NCI-H1092 treated with DMSO at 0.1 percent for 48 hours (cell line): Measurements from ENCODE around the gene TRIP4.

Experiments used
- DNase-seq: peaks from one replicate; lab custom pipeline; 2025; lab: John Stamatoyannopoulos, UW

TRIP4 gene

DNA sequence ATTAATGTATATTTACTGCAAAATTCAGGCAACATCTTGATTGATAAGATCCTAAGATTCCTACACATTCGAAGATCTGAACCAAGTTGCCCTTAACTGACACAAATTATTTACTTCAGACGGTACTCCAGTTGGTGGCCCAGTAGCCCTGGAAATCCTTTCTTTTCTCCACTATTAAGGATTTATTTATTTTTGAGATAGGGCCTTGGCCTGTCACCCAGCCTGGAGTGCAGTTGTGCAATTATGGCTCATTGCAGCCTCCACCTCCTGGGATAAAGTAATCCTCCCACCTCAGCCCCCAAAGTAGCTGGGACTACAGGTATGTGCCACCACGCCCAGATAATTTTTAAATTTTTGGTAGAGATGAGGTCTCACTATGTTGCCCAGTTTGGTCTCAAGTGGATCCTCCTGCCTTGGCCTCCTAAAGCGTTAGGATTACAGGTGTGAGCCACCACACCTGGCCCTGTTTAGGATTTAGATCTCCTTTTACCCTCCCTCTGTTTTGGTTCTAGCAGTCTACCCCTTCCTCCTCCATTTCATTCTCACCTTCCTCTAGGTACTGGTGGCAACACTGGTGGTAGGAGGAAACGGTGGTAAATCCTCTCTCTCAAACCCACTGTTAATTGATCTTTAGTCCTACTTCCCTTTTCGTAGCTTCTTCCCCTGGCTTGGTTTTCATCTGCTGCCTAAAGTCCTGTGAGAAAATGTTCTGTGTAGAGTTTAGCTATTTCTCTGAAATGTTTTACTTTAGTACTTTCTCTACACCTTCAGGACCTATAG, 60.1 kb downstream of the TRIP4 start:
- DNase-seq, result no peak

DNA sequence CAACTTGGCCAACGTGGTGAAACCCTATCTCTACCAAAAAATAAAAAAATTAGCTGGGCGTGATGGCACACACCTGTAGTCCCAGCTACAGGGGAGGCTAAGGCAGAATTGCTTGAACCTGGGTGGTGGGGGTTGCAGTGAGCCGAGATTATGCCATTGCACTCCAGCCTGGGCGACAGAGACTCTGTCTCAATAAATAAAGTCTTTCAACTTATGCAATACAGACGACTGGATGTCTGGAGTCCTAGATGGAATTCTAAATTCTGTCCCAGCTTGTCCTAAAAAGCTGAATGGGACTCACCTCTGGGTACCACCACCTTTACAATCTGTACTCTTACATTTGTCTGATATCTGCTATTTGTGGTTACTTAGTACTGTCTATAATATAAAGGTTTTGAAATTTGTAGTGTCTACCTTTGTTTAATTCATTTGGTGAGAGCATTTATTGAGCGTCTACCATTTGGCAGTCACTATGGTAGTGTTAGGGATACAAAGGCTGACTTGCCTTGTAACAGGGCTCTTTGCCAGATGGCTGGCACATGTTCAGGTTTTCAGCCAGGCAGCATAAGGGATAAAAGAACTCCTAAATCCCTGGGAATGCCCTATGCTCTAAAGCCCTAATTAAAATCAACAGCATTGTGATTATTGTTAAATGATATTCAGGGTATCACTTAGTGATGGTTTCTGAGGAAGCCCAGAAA, 65.5 kb downstream of the TRIP4 start:
- DNase-seq, result peak; percentile 84

DNA sequence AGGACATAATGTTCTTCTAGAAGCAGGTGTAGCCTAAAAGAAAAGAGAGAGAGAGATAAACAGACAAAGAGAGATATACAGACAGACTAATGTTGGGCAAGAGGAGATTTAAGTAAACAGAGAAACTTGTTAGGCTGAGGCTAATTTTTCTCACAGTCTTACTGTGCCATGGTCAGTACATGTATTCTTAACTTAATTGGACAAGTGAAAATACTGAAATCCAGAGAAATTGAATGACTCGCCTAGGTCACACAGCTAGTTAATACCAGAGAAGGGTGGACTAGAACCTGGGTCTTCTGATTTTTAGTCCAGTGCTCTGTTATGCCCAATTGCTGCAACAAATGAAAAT, 66.0 kb downstream of the TRIP4 start:
- no peak for DNase-seq

DNA sequence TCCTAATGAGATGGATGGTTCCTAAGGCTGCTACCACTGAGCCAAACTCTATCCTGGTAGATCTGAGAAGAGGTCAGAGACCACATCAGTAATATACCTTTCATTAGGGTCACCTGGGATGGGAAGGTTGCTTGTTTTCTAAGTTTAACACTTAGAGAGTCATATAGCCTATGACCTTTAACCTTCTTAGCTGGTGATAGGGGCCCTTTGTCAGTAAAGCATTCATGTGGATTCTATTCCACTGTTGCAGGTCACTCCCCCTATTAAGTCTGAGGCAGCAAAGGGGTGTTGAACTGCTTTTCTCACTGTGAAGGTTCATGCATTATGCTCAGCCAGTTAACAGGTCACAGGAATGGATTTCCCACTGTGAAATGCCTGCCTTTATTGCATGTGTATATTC, 66.6 kb downstream of the TRIP4 start:
- DNase-seq, result no peak

DNA sequence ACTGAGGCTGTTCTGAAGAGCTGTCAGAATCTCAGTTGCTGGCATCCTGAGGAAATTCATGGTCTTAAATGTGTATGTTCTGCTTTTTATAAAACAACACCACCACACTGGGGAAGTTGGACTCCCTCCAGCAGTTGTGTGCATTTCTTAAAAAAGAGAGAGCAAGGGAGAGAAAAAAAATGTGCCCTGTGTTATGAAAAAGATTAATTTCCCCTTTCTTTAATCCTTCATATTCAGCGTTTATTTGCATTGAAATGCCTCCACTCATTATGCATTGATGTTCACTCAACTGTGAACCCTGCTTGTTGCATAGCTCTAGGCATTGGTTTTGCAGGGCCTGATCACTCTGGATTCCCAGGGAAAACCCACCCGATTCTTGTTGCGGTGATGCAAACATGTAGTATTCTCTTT, 68.3 kb downstream of the TRIP4 start:
- DNase-seq, result no peak

DNA sequence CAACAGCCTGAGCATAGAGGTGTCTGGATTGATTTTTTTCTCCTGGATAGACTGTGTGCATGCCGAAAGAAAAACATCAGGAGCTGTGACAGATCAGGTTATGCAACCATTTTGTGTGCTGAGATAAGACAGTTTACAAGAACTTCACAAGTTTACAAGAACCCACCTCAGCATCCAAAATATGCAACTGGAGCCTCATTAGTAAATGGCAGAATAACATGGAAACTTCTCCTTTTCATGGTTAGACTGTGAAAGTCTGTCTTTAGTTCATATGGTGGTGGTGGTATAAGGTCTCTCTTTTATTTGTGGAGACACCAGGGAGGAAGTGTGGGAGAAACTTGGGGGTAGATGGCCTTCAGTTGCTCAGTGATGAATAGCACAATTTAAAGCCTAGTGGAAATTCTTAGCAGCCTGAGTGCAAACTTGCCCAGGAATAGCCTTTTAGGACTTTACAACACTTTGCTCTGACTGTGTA, 69.0 kb downstream of the TRIP4 start:
- DNase-seq, result no peak

DNA sequence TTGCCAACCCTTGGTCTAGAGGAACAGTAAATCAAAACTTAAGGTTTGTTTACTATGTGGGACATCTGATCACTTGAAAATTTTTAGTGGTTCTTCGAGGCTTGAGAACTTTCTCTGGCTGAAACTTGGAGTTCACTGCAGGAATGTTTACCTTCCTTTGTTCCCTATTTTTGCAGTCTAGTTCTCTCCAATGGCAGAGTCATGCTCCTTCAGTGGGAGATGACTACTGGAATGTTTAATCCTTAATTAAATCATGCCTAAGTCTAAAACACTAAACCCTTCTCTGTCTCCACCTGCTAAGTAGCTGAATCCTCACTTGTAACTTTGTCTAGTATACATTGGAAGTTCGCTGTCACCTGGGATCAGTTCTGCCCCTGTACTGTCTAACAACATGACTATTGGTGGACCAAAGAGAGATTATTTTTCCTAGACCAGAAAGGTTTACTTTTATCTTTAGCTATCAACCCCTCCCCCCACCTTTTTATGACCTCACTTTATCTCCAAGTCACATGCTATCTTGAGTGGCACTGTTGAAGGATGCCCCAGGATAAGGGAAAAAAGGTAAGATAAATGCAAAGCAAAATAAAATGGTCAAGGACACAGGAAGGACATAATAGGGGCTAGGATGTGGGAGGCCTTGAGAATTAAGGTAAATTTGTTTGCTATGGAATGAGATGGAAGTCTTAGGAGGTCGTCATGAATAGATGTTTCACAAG, 71.6 kb downstream of the TRIP4 start:
- no peak for DNase-seq

DNA sequence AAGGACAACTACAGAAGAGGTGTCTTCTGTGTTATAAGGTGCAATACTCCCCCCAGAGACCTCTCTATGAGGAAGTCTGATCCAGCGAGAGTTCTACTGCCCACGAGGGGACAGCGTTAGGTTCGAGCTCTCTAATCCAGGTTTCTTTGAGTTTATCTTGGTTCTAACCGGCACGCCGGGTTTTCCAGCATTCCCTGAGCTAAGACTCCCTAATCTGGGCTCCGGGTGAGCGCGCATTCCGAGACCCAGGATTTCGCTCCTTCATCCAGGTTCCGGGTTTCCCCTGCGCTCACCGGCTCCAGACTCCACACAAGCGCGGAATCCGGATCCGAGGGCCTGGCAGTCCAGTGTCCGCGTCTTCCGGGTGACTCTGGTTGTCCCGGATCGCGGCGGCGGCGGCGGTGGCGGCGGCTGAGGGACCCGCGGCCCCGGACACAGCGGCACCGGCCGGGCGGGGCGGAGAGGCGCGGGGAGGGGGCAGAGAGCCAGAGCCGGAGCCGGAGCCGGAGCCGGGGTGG, 72.6 kb downstream of the TRIP4 start, which contains the start of gene ZNF609:
Gene ZNF609, plus strand, starts transcription at position 373 of the 518 bp plus-strand sequence. CDS start 38,842 bp downstream, outside the sequence.
- peak; percentile 80 for DNase-seq

DNA sequence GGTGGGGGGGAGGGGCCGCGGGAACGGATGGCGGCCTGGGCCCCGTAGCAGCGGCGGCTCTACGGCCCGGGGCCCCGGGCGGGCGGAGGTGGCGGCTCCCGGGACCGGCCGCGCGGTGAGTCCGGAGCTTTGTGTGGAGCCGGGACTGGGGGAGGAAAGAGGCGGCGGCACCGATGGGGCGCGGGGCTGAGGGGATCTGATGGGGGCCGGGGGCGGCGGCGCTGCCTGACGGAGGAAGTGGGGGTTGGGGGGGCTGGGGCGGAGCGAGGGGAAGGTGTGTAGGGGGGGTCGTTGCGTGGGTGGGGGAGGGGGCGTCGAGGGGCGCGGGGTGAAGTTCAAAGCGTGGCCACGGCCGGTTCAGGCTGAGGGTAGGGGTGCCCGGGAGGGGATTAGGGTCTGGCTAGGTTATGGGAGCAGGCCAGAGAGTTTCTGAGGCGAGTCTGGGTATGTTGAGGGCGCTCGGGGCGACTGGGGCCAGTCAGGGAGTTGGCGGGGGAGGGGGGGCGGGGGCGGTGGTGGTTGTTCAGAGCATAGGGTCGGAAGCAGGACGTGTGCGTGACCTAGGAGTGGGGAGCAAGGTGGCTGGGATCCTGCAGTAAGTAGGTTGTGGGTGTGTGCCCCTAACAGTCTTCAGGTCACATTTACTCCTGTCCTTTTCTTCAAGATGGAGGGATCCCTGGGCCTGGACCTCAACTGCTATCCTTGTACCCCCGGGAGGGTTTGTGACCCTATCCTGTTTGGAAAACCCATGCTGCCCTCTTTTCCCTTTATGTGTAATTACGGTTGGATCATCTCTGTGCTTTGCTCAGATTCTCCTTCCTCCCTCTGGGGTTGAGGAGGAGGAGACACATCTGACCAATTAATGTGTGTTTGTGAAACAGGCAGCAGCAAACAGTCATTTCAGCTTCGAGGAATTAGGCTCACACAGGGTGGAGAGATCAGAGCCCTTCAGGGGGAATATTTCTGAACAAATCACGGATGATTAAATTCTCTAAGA, 73.4 kb downstream of the TRIP4 start:
- peak; percentile 31 for DNase-seq

DNA sequence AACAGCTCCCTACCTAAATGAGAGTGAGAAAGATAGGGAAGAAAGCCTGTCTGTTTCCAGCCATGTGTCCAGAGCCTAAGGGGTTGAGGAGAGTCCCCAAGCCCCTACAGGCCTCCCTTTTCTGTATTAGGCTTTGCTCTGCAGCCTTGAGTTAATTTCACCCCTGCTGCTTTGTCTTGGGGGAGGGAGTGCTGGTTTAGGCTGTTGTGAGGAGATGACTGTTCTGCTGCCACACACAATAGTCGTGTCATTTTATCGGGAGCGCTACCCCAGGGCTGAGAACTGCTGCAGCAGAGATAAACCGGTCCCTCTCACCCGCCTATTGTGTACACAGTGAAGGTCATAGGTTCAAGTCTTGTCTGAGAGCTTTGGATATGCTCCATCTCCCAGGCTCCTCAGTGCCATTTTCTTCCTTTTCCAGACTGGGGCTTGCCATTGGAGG, 74.1 kb downstream of the TRIP4 start:
- peak; percentile 50 for DNase-seq

DNA sequence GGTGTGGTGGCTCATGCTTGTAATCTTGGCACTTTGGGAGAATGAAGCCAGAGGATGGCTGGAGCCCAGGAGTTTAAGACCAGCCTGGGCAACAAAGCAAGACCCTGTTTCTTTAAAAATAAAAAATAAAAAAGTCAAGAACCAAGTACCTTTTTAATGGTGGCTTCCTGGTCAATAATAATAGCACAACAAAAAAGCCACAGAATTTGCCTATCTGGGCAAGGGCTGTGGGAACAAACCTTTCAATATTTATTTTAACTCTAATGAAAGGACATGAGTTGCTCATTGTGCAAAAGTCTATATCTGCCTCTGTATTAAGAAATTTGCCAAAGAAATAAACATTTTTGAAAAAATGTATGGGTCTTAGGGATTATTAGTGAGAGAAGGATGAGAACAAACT, 74.9 kb downstream of the TRIP4 start:
- DNase-seq, result no peak

DNA sequence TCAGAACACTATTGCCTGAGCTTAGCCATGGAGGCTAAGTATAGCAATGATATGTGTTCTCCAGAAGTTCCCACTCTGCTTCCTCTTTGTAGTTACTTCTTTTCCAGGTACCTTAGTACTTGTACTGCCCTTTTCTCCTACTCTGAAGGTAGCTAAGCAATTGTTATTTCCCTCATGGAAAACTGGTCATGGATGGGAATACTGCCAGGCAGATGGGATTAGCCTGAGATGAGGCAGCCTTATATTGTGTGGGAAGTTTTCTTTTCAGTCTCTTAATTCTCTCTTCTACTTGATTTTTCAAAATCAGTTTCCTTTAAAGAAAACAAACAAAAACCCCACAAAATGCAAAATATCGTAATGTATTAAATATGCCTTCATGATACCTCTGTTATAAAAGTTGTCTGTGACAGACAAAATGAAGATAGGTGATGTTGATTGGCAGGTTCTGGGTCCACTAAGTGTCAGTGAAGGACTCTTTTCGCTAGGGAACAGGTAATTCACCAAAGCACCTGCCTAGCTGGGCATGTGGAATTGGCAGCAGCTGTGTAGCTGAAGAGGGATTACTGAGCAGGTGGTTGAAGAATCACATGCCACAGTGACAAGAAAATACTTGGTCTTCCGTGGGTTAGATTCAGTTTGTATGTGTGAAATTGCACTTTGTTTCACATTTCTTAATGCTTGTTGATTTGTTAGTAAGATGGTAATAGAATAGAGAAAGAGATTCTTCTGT, 76.8 kb downstream of the TRIP4 start:
- peak; percentile 60 for DNase-seq

DNA sequence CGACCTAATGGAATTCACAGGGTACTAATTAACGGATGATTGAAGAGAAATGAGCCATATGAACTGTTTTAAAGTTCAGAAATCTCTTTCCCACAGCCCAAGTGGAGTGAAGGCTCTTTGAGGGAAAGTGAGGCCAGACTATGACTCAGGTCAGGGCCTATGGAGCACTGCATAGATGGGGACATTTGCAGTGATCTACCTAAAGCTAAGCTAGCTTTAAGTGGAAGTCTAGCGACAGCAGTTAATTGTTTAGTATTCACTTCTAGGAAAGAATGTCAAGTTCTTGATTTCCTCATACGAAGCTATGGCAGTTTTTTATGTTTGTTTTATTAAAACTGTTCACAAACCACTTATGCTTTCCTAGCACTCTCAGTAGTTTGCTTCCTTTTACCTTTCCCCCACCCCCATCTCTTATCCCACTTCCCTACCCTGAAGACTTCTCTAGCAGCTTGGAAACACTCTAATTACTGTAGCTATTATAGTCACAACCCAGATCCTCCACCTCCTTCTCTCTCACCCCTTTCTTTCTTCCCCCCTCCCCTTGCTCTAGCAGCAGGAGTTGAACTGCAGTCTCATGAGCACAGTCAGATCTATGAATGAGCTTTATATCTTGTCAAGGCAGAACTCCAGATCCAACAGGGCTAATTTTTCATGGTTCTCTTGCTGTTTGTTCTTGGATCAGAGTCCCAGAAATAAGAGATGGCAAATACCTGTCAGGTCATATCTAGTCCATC, 78.9 kb downstream of the TRIP4 start:
- DNase-seq, result no peak

DNA sequence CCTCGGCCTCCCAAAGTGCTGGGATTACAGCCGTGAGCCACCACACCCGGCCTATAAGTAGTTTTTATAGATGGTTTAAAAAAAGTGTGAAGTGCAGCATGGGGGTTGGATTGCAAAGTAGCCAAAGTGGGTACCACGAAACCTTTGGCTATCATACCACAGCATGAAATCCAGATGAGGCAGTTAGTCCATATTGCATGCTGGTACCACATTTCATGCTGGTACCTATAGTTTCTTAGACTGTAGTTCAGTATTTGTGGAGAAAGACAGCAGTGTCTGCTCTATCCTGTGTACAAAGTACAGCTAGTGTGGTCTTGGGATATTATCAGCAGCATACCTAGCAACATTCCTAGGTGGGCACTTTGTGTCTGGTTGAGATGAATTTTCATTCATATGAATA, 84.5 kb downstream of the TRIP4 start:
- no peak for DNase-seq

DNA sequence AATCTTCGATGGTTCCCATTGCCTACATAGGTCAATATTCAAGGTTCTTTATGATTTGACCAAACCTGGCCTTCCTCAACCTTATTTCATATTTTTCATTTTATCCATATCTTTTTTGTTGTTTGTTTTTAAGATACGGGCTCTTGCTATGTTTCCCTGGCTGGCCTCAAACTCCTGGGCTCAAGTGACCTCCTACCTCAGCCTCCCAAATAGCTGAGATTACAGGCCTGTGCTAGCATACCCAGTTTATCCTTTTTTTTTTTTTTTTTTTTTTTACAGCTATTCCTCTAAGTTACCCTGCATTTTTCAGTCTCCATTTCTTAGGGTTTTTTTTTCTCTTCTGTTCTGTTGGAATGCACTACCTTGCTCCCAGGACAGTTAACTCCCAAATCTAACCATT, 87.2 kb downstream of the TRIP4 start:
- no peak for DNase-seq

DNA sequence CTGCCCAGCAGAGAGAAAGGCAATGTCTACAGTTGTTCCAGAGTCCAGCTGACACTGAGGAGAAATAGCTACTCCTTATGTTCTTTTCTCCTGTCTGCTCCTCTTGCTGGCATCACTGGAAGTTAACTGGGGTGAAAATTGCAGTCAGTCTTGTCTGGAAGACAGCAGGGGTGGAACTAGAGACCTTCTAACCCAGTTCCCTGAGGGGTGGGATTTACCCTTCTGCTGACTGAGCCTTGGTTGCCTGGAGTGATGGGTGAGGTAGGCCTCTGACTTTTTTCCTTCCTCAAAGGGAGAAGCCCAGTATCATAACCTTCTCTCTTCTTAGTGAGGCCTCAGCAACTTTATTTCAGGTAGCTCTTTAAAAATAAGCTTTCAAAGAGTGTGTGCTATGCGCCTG, 88.9 kb downstream of the TRIP4 start:
- no peak for DNase-seq

DNA sequence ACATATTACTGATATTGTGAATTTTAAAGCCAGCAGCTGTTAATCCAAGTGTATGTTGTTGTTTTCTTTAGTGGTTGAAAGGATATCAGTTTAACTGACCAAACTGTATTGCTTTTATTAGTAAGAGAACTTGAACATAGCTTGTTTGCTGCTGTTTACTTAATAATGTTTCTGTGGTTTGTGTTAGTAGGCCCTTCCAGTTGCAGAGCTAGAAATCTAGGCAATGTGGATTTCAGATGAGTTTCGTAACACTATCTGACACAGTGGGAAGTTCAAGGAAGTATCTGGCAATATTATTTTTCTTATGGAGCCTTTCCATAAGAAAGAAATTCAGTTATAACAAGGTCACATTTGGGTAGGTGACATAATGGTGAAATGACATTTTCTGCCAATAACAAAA, 91.2 kb downstream of the TRIP4 start:
- DNase-seq, result no peak

DNA sequence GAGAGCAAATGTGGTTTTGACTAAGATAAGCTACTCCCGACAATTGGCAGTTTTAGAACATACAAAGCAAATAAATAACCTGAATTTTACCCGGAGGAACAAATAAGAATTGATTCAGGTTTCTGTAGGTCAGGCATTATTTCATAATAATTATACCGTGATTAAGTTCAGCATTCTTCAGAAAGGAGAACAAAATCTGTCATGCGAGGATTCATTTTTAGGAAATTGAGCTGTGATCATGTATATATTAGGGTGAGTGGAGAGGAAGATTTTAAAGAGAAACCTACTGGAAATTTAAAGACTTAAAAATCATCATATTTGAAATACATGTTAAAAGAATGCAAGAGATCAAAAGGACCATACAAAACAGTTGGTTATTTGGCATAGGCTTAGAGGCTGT, 93.3 kb downstream of the TRIP4 start:
- no peak for DNase-seq

DNA sequence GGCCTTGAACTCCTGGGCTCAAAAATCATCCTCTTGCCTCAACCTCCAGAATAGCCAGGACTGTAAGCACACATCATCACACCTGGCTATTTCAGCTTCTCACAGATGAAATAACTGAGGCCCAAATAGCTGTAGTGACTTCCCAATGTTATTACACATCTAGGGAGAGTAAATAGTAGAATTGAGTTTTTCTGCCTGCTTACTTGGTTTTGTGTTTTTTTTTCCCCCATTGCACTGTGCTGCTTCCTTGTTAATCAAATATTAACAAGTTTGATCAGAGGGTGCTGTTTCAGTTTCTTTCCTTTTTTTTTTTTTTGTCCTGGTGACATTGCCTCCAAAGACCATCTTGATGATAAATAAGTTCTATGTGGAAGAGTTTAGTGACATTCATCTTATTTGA, 96.1 kb downstream of the TRIP4 start:
- no peak for DNase-seq

DNA sequence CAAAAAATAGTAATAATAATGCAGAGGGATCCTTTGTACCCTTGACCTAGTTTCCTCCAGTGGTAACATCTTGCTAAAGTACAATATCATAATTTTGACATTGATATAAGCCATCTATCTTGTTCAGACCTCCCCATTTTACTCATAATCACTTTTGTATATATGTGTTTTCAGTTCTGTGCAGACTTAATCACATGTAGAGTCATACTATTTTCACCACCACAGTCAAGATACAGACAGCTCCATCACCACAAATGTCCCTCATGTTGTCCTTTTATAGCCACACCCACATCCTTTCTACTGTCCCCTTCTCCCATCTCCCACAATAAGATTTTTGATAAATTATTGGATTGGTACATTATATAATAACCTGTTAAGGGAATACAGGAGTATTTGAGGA, 98.2 kb downstream of the TRIP4 start:
- no peak for DNase-seq
